Effector memory CD4-positive, alpha-beta T cell (primary cell): ENCODE measurements around the gene RICTOR.

Source experiments
- DNase-seq, 3 donors: peaks; one replicate each; pipeline ENCODE4 v3.0.0-alpha.2; 2020
- H3K27ac ChIP-seq: 2 replicates; pipeline ENCODE4 v1.7.0; 2013; ENCODE audit warnings: mild to moderate bottlenecking, low read length, moderate library complexity; ENCODE audit not compliant: insufficient read depth, poor library complexity, severe bottlenecking
- H3K27me3 ChIP-seq: replicated peaks from 2 replicates; pipeline ENCODE4 v1.7.0; 2013; ENCODE audit warnings: mild to moderate bottlenecking, low read length; ENCODE audit not compliant: insufficient read depth, control insufficient read depth, poor library complexity, severe bottlenecking
- H3K36me3 ChIP-seq: 2 replicates; pipeline ENCODE4 v1.7.0; 2013; ENCODE audit warnings: mild to moderate bottlenecking, low read length, moderate library complexity; ENCODE audit not compliant: control insufficient read depth, insufficient read depth
- H3K4me1 ChIP-seq: 2 replicates; pipeline ENCODE4 v1.7.0; 2013; ENCODE audit warnings: low read length, mild to moderate bottlenecking; ENCODE audit not compliant: control insufficient read depth, insufficient read depth, poor library complexity, severe bottlenecking
- H3K4me3 ChIP-seq: 2 replicates; pipeline ENCODE4 v1.7.0; 2013; ENCODE audit warnings: low read length, low read depth, mild to moderate bottlenecking; ENCODE audit not compliant: insufficient read depth, poor library complexity, severe bottlenecking
- H3K9me3 ChIP-seq: 2 replicates; pipeline ENCODE4 v1.7.0; 2013; ENCODE audit warnings: mild to moderate bottlenecking, low read length, moderate library complexity; ENCODE audit not compliant: control insufficient read depth
- total RNA-seq, 3 donors: gene quantifications; one replicate each; lab custom pipeline; 2026; lab: John Stamatoyannopoulos, UW

The RICTOR gene
- total RNA-seq = 171 to 193 (median 193) reads per million in 3 donors

GRCh38 chr5:39074017-39074814 is at the start of gene RICTOR:
Gene RICTOR, minus strand, starts transcription at chr5:39074399. Its CDS starts 22 bp downstream, at chr5:39074377.
- H3K9me3 ChIP-seq = no peaks in the 10 kb centered on the region
- peaks cover 21% of the 10 kb centered on the region for H3K27me3 ChIP-seq
- DNase-seq = peak; percentile 76 to 84 (median 84)
- H3K27ac ChIP-seq = peak within 1 kb of the TSS; percentile 97
- no peaks in the 10 kb centered on the region for H3K4me1 ChIP-seq
- H3K4me3 ChIP-seq = peak within 1 kb of the TSS; percentile 94
- H3K36me3 ChIP-seq = peaks cover 6% of the 10 kb centered on the region

GRCh38 chr5:39121922-39122321 is 47.7 kb upstream of the RICTOR start:
- no peak for DNase-seq
- H3K27ac ChIP-seq = no peak overlapping the region
- H3K27me3 ChIP-seq = no peaks in the 10 kb centered on the region
- no peaks in the 10 kb centered on the region for H3K9me3 ChIP-seq
- H3K36me3 ChIP-seq = peaks cover 77% of the 10 kb centered on the region
- H3K4me3 ChIP-seq = no peak overlapping the region
- H3K4me1 ChIP-seq = no peaks in the 10 kb centered on the region

GRCh38 chr5:39121315-39121714 is 47.1 kb upstream of the RICTOR start:
- no peaks in the 10 kb centered on the region for H3K4me1 ChIP-seq
- H3K36me3 ChIP-seq = peaks cover 80% of the 10 kb centered on the region
- DNase-seq = no peak
- no peaks in the 10 kb centered on the region for H3K27me3 ChIP-seq
- H3K9me3 ChIP-seq = no peaks in the 10 kb centered on the region
- no peak overlapping the region for H3K27ac ChIP-seq
- H3K4me3 ChIP-seq = no peak overlapping the region

- no peaks in the 10 kb centered on the region for H3K4me1 ChIP-seq
- no peaks in the 10 kb centered on the region for H3K27me3 ChIP-seq
- no peak overlapping the region for H3K4me3 ChIP-seq
- H3K27ac ChIP-seq = no peak overlapping the region
- DNase-seq = no peak
- H3K36me3 ChIP-seq = peaks cover 81% of the 10 kb centered on the region
- H3K9me3 ChIP-seq = no peaks in the 10 kb centered on the region
These were observed 45.8 kb upstream of the RICTOR start for GRCh38 chr5:39120052-39120420.

- no peak overlapping the region for H3K27ac ChIP-seq
- H3K9me3 ChIP-seq = no peaks in the 10 kb centered on the region
- no peaks in the 10 kb centered on the region for H3K4me1 ChIP-seq
- peaks cover 81% of the 10 kb centered on the region for H3K36me3 ChIP-seq
- H3K4me3 ChIP-seq = no peak overlapping the region
- H3K27me3 ChIP-seq = no peaks in the 10 kb centered on the region
- no peak for DNase-seq
These were observed 45.3 kb upstream of the RICTOR start for GRCh38 chr5:39119404-39120051.

GRCh38 chr5:39118638-39119037 is 44.4 kb upstream of the RICTOR start:
- H3K36me3 ChIP-seq = peaks cover 81% of the 10 kb centered on the region
- DNase-seq = no peak
- H3K27me3 ChIP-seq = no peaks in the 10 kb centered on the region
- no peaks in the 10 kb centered on the region for H3K4me1 ChIP-seq
- no peak overlapping the region for H3K27ac ChIP-seq
- H3K9me3 ChIP-seq = no peaks in the 10 kb centered on the region
- no peak overlapping the region for H3K4me3 ChIP-seq

- H3K4me3 ChIP-seq = no peak overlapping the region
- H3K27me3 ChIP-seq = no peaks in the 10 kb centered on the region
These were observed 43.2 kb upstream of the RICTOR start for GRCh38 chr5:39117401-39117800.

GRCh38 chr5:39116344-39117170 is 42.4 kb upstream of the RICTOR start:
- Histone ChIP-seq H3K27me3 (no peaks in the 10 kb centered on the region), H3K4me1 (no peaks in the 10 kb centered on the region), H3K36me3 (peaks cover 89% of the 10 kb centered on the region), H3K27ac (no peak overlapping the region), H3K4me3 (no peak overlapping the region), H3K9me3 (no peaks in the 10 kb centered on the region)
- no peak for DNase-seq

More at GRCh38 chr5:39117401-39117800, 43.2 kb upstream of the RICTOR start:
- no peak for DNase-seq
- no peaks in the 10 kb centered on the region for H3K9me3 ChIP-seq
- H3K27ac ChIP-seq = no peak overlapping the region
- H3K36me3 ChIP-seq = peaks cover 92% of the 10 kb centered on the region
- no peaks in the 10 kb centered on the region for H3K4me1 ChIP-seq

GRCh38 chr5:39115644-39116343 is 41.6 kb upstream of the RICTOR start:
- H3K27me3 ChIP-seq = no peaks in the 10 kb centered on the region
- DNase-seq = no peak
- H3K27ac ChIP-seq = no peak overlapping the region

More at GRCh38 chr5:39115644-39116343, 41.6 kb upstream of the RICTOR start:
- H3K9me3 ChIP-seq = no peaks in the 10 kb centered on the region
- no peaks in the 10 kb centered on the region for H3K4me1 ChIP-seq
- H3K4me3 ChIP-seq = no peak overlapping the region
- H3K36me3 ChIP-seq = peaks cover 90% of the 10 kb centered on the region
